HG03575 (cell line): Measurements from ENCODE around the gene OR6C2.
"Not testable (repeated sequence)": the region's sequence is repeated elsewhere in the genome, so short reads cannot be mapped to it uniquely, and the experiment has no call there.

Experiments used
- ATAC-seq: cut with Tn5 transposase; IDR thresholded peaks from one replicate; pipeline ENCODE4 v1.9.1; 2021; ENCODE audit not compliant: unreplicated experiment, insufficient number of reproducible peaks, low FRiP score; ENCODE audit errors: extremely low read depth

Gene OR6C2

DNA sequence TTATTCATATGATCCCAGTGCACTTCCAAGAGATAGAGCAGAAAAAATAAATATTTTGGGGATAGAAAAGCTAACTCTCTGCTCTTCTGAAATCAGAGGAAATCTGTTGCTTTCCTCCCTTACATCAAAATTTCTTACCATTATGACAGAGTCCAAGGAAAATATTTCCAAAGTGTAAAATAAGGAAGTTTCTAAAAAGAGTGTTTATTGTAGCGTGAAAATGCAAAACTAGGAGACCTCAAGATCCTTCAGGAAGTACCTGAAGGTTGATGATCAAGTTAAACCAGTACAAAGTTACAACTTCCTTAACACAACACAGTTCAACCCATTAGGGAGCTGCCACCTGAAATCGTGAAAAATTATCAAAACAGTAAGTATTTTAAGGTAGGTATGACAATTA is at the start of gene OR6C2:
Gene OR6C2, plus strand, starts transcription at position 301 of the 400 bp plus-strand sequence. CDS start 8,138 bp downstream, outside the sequence.
- ATAC-seq = no peak

DNA sequence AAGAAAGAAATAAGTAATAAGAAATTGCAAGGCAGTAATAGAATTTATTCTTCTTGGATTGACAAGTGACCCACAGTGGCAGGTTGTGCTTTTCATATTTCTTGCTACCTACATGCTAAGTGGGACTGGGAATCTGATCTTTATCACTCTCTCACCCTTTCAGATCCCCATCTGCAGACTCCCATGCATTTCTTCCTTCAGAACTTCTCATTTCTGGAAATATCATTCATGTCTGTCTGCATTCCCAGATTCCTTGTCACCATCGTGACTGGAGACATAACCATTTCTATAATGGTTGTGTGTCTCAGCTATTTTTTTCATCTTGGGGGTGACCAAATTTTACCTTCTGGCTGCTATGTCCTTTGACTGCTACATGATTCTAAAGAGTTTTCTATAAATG is 47.5 kb upstream of the OR6C2 start:
- no peak for ATAC-seq

DNA sequence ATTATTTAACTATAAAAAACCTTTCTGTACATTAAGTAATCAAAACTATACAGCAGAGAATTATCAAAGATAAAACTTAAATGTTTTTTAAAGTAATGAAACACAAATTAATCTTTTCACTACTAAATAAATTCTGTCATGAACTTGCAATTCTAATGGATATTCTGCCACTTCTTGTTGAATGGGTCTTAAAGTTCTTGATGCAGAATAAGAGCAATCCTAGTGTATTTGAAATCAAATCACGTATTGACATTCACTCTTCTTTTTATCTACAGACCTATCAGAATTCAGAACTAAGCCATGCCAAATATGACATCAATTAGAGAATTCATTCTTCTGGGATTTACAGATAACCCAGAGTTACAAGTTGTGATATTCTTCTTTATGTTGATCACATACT is 43.6 kb upstream of the OR6C2 start, which contains the start of gene OR6C65:
Gene OR6C65, plus strand, starts transcription at position 301 of the 400 bp plus-strand sequence. Its CDS starts 0 bp downstream, at position 301.
- ATAC-seq = no peak

DNA sequence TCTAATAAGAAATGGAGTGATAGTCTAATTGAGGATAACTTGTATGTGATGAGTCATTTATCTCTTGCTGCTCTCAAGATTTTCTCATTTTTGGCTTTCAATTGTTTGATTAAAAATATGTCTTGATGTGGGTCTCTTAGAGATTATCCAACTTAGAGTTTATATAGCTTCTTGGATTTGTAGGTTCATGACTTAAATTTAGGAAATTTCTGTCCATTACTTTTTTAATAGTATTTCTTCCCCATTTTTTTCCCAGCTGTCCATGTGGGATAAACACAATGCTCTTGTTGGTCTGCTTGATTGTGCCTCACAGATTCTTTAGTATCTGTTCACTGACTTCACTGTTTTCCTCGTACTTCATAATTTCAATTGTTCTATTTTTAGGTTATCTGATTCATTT is 36.0 kb upstream of the OR6C2 start:
- ATAC-seq = no peak

DNA sequence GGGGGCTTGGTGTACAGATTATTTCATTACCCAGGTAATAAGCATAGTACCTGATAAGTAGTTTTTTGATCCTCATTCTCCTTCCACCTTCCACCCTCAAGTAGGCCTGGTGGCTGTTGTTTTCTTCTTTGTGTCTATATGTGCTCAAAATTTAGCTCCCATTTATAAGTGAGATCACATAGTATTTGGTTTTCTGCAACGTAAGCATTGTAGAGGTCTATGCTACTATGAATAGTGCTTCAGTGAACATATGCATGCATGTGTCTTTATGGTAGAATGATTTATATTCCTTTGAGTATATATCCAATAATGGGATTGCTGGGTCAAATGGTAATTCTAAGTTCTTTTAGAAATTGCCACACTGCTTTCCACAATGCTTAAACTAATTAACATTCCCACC is 34.7 kb upstream of the OR6C2 start:
- ATAC-seq = not testable (repeated sequence)

DNA sequence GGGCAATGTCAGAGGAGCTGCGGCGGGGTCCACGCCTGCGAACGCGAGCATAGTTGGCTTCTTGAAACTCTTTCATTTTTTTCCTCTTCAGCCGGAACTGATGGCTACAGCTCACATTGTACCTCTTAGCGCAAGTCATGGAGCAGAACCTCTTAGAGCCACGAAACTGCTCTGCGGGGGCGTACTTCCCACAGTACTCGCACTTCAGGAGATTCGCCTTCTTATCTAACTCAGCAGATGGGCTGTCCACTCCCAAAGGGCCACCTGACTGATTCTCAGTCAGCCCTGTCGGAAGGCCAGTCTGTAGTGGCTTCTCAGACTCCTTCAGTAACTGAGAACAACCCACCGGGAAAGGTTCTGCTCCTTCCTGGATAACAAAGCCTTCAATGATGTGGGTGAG is 31.7 kb upstream of the OR6C2 start:
- not testable (repeated sequence) for ATAC-seq

DNA sequence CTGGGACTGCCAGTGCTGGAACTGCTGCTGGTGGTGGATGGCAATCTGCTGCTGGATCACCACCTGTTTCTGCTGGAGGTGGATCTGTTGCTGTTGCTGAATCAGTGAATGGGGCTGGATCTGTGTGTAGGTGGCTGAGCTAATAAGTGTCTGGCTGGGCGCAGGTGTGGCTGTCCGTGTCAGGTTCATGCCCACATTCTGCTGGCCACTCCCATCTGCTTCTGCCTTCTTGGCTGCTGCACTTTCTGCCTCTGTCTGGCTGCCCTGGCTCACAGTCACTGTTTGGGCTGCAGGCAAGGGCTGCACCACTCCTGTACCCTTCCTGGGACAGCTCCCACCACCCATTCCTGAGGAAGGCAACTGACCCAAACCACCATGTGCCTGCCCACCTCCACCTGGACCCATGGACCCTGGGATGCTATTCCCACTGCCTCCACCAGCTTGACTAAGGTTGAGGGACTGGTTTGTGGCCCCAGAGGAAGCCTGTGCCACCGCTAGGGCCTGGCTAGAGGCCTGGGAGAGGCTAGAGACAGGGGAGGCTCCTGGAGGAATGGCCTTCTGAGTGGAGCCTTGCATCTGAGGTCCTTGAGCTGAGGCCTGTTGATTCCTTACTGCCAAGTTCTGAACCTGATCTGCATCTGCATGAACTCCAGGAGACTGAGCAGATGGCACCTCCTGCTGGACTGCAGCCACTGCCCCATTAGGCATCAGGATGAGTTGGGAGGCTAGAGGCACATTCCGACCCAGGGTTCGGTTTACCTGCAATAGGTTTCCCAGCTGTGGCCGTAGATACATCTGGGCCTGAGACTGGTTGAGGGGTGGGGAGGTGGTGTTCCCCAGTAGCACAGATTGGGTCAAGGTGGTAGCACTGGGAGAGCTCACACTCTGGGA is 30.1 kb upstream of the OR6C2 start:
- ATAC-seq = not testable (repeated sequence)

DNA sequence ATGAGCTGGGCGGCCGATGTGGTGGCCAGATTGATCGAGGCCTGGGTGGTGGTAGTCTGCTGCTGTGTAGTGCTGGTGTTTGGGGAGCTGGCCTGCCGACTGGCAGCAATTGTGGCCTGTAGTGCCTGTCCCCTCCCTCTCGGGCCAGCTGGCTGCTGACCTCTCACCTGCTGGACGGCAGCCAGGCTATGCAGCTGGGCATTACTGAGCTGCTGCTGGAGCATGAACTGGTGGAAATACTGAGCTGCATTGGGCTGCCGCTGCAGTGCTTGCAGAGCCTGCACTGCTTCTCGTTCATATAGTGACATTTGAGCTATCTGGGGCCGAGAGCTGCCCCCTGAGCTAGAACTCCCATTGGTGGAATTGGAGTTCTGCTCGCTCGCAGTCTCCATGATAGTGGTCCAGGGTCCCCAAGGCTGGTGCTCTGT is 29.5 kb upstream of the OR6C2 start:
- ATAC-seq = not testable (repeated sequence)

DNA sequence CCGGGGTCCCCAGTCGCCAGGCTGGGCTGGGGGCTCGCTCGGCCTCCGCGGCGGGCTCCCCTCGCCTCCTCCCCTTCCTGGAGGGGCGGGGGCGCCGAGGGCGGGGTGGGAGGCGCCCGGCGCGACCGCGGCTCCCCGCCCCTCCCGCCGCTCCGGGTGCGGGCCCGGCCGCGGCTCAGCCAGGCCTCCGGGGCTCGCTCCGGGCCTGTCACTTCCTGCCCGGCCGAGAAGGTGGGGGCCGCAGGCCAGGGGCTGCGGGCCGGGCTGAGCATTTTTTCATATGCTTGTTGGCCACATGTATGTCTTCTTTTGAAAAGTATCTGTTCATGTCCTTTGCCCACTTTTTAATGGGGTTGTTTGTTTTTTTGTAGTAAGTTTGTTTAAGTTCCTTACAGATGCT is 29.0 kb upstream of the OR6C2 start:
- not testable (repeated sequence) for ATAC-seq

DNA sequence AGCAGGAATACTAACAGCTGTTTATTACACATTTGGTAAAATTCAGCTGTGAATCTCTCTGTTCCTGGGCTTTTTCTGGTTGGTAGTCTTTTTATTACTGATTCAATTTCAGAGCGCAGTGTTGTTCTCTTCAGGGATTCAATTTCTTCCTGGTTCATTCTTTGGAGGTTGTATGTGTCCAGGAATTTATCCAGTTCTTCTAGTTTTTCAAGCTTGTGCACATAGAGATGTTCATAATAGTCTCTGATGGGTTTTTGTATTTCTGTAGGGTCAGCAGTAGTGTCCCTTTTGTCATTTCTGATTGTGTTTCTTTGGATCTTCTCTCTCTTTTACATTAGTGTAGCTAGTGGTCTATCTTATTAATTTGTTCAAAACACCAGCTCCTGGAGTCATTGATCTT is 26.9 kb upstream of the OR6C2 start:
- no peak for ATAC-seq

DNA sequence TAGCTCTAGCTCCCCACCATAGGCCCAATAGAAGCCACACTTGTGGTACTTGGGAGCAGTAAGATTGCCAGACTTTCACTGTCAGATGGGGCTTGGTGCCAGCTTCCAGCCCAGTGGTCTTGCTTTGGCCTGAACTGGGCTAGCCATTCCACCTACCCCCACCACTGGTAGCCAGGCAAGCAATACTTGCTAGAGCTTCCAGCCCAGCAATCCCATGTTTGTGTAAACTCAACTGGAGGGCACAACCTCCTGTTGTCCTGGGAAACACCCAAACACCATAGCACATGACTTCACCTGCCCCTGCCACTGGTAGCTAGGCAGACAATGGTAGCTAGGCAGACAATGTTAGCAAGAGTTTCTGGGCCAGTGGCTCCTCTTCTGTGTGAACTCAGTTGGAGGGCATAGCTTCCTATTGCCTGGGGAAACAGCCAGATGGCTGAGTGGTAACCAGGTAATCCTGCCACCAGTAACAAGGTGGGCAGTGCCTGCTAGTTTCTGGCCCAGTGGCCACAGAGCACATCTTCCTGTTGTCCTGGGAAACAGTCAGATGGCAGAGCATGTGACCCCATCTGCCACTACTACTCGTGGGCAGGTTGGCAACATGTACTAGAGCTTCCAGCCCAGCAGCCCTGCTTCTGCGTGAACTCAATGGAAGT is 23.4 kb upstream of the OR6C2 start:
- no peak for ATAC-seq

DNA sequence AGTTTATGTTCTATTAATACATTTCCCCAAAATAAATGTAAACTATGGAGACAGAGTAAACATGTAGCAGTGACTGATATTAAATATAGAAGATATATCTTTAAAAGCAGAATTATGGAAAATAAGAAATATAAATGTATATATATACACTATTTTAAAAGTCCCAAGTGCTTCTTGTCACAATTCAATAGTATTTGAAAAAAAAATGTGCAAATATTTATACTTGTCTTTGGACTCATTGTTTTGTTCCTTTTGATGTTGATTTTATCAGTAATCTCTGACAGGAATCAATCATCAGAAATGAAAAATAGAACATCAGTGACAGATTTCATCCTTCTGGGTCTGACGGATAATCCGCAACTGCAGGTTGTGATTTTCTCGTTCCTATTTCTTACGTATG is 17.9 kb upstream of the OR6C2 start, which contains the start of gene OR6C76:
Gene OR6C76, plus strand, starts transcription at position 301 of the 400 bp plus-strand sequence. Its CDS starts 0 bp downstream, at position 301.
- no peak for ATAC-seq

DNA sequence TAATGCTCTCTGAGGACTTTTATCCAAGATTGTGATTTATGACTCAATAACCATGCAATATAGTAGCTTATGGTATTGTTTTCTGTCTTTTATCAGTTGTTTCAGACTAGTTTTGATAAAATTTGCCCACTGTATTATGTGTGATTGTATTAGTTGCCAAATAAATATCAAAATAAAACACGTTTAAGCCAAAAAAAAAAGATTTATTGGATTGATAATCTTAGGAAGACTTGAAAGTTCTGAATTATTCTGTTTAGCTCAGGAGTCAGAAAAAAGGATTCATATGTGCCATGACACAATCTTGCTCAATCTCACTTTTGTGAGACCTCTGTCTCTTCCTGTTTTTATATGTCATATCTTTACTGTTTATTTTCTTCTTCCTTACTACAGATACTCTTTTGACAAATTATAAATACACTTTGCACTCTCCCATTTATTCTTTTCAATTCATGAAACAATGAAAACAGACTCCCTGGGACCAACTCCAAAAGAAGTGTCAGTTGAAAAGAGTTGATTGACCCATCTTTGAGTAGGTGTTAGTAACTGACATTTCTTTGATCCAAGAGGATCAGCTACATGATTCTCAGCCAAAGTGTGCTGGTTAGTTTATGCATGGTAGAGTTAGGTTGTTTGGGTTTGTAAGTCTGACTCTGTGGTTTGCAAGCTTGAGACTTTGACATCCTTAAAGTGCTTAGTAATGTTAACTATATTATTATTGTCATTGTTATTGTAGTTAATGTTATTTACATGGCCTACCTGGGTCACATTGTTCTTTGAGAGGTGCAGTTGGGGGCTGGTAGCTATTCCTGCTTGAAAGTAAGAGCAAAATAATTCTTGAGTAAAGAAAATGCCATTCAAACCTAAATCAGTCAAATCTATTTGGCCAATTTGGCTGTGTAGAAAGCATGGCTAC is 15.3 kb upstream of the OR6C2 start:
- no peak for ATAC-seq

DNA sequence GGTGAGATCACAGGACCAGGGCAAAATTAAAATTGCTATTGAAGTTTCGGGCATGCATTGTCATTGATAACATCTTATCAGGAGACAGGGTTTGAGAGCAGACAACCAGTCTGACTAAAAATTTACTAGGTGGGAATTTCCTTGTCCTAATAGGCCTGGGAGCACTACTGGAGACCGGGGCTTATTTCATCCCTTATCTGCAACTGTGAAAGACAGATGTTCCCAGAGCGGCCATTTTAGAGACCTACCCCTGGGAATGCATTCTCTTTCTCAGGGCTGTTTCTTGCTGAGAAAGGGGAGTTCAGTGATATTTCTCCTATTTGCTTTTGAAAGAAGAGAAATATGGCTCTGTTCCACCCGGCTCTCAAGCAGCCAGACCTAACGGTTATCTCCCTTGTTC is 2.6 kb upstream of the OR6C2 start:
- not testable (repeated sequence) for ATAC-seq

DNA sequence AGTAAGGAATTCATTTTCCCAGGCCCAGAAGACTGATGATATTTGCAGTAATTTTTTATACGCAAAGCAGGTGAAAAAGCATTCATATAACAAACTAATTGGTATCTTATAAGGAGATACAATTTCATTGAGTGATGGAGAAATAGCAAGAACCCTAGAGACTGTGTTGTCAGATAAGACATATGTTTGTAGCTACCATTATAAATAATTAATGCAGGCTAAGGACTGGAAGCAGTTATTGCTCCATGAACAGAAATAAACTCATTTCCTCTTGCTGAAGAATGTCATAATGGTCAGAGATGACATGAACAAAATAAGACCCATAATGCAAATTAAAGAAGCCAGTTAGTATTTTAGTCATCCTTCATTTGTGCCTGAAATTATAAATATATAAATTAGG is 1.5 kb downstream of the OR6C2 start:
- ATAC-seq = no peak

DNA sequence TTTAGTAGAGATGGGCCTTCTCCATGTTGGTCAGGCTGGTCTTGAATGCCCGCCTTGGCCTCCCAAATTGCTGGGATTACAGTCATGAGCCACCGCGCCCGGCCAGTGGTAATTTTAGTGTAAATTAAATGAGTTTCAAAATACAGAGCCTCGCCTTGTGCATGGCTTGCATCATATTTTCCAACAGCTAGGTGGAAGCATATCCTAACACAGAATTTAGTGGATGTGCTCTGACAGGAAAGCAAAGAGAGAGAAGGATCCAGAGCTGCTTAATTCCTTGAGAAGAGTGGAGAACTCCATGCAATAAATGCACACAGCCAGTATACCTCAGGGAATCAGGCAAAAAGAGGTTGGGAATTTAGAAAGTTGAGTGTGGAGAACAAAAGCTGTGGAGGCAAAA is 2.5 kb downstream of the OR6C2 start:
- no peak for ATAC-seq

DNA sequence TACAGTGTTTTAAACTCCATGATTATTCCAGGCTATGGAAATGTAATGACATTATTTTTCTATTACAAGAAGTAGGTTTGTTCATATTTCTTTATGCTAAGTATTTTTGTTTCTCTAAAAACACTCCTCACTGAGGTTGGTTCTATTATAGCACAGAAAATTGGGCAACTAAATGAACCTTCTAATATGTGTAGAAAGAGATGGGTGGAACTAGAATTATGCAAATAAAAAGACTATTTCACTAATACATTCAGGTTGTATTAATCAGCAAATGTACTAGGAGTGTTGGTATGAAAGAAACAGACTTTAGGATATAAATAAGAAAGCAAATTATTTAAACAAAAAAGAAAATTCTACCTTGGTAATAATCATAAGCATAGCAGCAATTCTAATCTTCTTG is 4.9 kb downstream of the OR6C2 start:
- ATAC-seq = no peak

DNA sequence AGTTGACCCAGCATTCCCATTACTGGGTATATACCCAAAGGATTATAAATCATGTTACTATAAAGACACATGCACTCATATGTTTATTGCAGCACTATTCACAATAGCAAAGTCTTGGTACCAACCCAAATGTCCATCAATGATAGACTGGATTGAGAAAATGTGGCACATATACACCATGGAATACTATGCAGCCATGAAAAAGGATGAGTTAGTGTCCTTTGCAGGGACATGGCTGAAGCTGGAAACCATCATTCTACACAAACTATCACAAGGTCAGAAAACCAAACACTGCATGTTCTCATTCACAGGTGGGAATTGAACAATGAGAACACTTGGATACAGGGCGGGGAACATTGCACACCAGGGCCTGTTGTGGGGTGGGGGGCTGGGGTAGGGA is 21.1 kb downstream of the OR6C2 start:
- ATAC-seq = not testable (repeated sequence)

DNA sequence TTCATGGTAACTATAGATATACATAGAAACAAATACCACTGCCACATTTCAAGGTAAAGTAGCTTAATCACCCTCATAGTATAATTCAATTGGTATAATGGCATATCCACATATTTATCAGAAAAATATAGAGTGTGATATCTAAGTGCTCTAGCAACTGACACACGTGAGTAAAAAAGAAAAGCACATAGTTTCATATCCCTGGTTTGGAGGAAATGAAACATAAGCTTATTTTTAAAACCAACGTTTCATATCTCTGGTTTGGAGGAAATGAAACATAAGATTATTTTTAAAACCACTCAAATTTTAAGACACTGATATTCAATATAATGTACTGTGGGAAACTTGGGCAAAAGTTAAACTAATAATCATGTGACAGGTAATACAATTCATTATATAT is 24.0 kb downstream of the OR6C2 start:
- peak; percentile 78 for ATAC-seq
